ENCODE measurements around the gene LARP6.
"Not testable (repeated sequence)": the region's sequence is repeated elsewhere in the genome, so short reads cannot be mapped to it uniquely, and the experiment has no call there.

LARP6 gene

GRCh38 chr15:70853973-70854665 is at the start of gene LARP6:
LARP6 (minus strand) TSS chr15:70854157; CDS start chr15:70854088, 69 bp downstream.
- no peak for DNase-seq

GRCh38 chr15:70902107-70902506 is 48.1 kb upstream of the LARP6 start:
- DNase-seq: no peak

- DNase-seq: no peak
Observed at GRCh38 chr15:70892912-70893560, 39.1 kb upstream of the LARP6 start.

- DNase-seq: peak; percentile 49
Observed at GRCh38 chr15:70892002-70892911, 38.3 kb upstream of the LARP6 start, which contains the start of the genes LRRC49 and THAP10. LRRC49 (plus strand) TSS chr15:70892826; CDS start chr15:70892895, 69 bp downstream. THAP10 (minus strand) TSS chr15:70892433; CDS start chr15:70892272, 161 bp downstream.

- DNase-seq: no peak
Observed at GRCh38 chr15:70882361-70882760, 28.4 kb upstream of the LARP6 start.

- DNase-seq: no peak
Observed at GRCh38 chr15:70880781-70881180, 26.8 kb upstream of the LARP6 start.

GRCh38 chr15:70879401-70879800 is 25.4 kb upstream of the LARP6 start:
- DNase-seq: no peak

- no peak for DNase-seq
Observed at GRCh38 chr15:70876683-70877082, 22.7 kb upstream of the LARP6 start.

- no peak for DNase-seq
Observed at GRCh38 chr15:70876011-70876410, 22.1 kb upstream of the LARP6 start.

GRCh38 chr15:70875001-70875782 is 21.2 kb upstream of the LARP6 start:
- DNase-seq: no peak

- DNase-seq: no peak
Observed at GRCh38 chr15:70873232-70874054, 19.5 kb upstream of the LARP6 start.

- not testable (repeated sequence) for DNase-seq
Observed at GRCh38 chr15:70871490-70871889, 17.5 kb upstream of the LARP6 start.

GRCh38 chr15:70870051-70870450 is 16.1 kb upstream of the LARP6 start:
- DNase-seq: no peak

- DNase-seq: no peak
Observed at GRCh38 chr15:70869346-70869745, 15.4 kb upstream of the LARP6 start.

- no peak for DNase-seq
Observed at GRCh38 chr15:70867911-70868467, 14.0 kb upstream of the LARP6 start.

- no peak for DNase-seq
Observed at GRCh38 chr15:70866982-70867641, 13.2 kb upstream of the LARP6 start.

- no peak for DNase-seq
Observed at GRCh38 chr15:70863450-70864218, 9.7 kb upstream of the LARP6 start.

GRCh38 chr15:70859998-70860397 is 6.0 kb upstream of the LARP6 start:
- DNase-seq: no peak

- DNase-seq: no peak
Observed at GRCh38 chr15:70859322-70859908, 5.5 kb upstream of the LARP6 start.
